ENCODE results near the gene ADGRB2.

ADGRB2 gene

GRCh38 chr1:31745096-31745945, 18.8 kb downstream of the ADGRB2 start:
- no peak for DNase-seq

- DNase-seq: no peak
Observed at GRCh38 chr1:31744165-31744888, 19.8 kb downstream of the ADGRB2 start.

- no peak for DNase-seq
Observed at GRCh38 chr1:31742462-31743212, 21.5 kb downstream of the ADGRB2 start.

- DNase-seq: no peak
Observed at GRCh38 chr1:31739346-31739745, 24.8 kb downstream of the ADGRB2 start.

GRCh38 chr1:31736675-31737074, 27.5 kb downstream of the ADGRB2 start:
- DNase-seq: no peak

GRCh38 chr1:31735571-31735970, 28.6 kb downstream of the ADGRB2 start:
- DNase-seq: no peak

GRCh38 chr1:31734582-31735107, 29.5 kb downstream of the ADGRB2 start:
- DNase-seq: no peak

GRCh38 chr1:31733389-31734219, 30.5 kb downstream of the ADGRB2 start:
- DNase-seq: no peak

- no peak for DNase-seq
Observed at GRCh38 chr1:31732751-31733289, 31.3 kb downstream of the ADGRB2 start.

GRCh38 chr1:31732343-31732742, 31.8 kb downstream of the ADGRB2 start:
- no peak for DNase-seq

GRCh38 chr1:31731049-31731565, 33.0 kb downstream of the ADGRB2 start:
- DNase-seq: no peak

GRCh38 chr1:31730336-31731048, 33.6 kb downstream of the ADGRB2 start:
- no peak for DNase-seq

- DNase-seq: no peak
Observed at GRCh38 chr1:31727849-31728248, 36.3 kb downstream of the ADGRB2 start.

GRCh38 chr1:31727195-31727594, 36.9 kb downstream of the ADGRB2 start:
- no peak for DNase-seq

GRCh38 chr1:31726715-31727114, 37.4 kb downstream of the ADGRB2 start:
- DNase-seq: no peak

GRCh38 chr1:31725777-31726535, 38.2 kb downstream of the ADGRB2 start:
- DNase-seq: no peak

GRCh38 chr1:31725134-31725533, 39.0 kb downstream of the ADGRB2 start:
- no peak for DNase-seq

GRCh38 chr1:31723828-31724359, 40.2 kb downstream of the ADGRB2 start:
- DNase-seq: peak; percentile 44

- no peak for DNase-seq
Observed at GRCh38 chr1:31718327-31718897, 45.7 kb downstream of the ADGRB2 start.

- no peak for DNase-seq
Observed at GRCh38 chr1:31717341-31717740, 46.8 kb downstream of the ADGRB2 start.
